GM19467 (cell line): ENCODE measurements around the gene DNAJC1.
"Not testable (repeated sequence)": the region's sequence is repeated elsewhere in the genome, so short reads cannot be mapped to it uniquely, and the experiment has no call there.

Source experiments
- ATAC-seq: cut with Tn5 transposase; IDR thresholded peaks from one replicate; pipeline ENCODE4 v1.9.1; 2021; ENCODE audit warnings: mild to moderate bottlenecking, moderate library complexity; ENCODE audit not compliant: unreplicated experiment

Gene DNAJC1

DNA sequence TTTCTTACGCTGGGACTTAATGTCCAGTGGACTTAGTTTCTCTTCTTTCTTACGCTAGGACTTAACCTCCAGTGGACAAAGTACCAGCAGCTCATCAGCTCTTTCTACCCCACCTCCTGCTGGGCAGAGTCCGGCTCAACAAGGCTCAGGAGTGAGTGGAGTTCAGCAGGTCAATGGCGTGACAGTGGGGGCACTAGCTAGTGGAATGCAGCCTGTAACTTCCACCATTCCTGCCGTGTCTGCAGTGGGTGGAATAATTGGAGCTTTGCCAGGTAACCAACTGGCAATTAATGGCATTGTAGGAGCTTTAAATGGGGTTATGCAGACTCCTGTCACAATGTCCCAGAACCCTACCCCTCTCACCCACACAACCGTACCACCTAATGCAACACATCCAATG is 269.8 kb downstream of the DNAJC1 start:
- ATAC-seq = no peak

GRCh38 chr10:21732067-21732772 is 271.3 kb downstream of the DNAJC1 start:
- peak; percentile 77 for ATAC-seq

- ATAC-seq = no peak
Measured at GRCh38 chr10:21728618-21729017, 274.9 kb downstream of the DNAJC1 start.

- ATAC-seq = no peak
Measured at GRCh38 chr10:21727452-21728168, 275.9 kb downstream of the DNAJC1 start.

DNA sequence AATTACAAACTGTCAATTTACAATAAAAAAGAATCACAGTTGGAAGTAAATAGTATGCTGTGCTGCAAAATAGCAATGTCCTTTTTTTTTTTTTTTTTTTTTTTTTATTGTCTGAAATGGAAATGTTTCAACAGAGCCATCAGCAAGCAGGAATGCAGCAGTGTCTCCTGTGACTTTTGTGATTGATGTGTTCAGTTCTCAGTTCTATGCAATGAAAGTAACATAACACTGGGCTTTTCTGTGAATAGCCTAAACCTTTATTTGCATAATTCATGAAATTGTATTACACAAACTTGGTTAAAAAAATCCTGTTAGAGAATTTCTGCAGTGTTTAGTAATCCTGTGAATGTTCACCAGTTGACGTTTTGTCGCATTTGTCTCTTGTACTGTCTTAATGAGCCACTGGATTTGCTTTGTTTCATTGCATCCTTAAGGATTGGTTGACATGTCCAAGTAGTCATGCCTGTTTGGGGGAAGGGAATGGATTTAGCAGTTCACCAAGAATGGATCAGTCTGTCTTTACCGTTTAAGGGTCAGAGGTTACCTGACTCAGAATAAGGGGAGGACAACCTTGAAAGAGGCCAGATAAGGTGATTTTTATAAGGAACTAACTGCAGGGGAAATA is 276.8 kb downstream of the DNAJC1 start:
- ATAC-seq = no peak

DNA sequence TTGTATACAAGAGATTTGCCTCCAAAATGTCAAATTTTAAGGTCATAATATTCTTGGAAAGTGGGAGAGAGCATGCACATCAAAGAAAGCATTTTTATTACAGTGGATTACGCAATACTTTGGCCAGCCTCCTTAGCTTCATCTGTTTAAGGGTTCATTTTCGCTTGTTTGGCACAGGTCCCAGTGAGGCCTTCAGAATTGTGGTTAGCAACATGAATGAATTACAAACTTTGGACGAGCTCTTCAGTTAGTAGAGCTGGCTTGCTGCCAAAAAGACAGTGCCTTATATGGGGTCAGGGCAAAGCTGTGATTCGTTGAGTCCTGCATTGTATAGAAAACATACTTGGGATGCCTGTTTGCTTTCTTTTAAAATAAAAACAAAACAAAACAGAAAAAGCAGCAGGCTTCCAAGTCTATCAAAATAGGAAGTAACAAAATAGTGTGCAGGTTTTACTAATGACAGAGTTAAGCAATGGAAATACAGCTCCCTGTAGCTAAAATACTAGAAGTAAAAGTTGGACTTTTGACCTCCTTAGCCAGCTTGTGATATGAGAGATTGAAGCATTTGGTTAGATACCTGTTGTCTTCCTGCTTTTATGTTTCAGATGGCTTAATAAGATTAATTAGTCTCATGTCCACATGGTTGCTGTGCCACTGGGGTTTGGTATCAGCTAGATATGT is 278.7 kb downstream of the DNAJC1 start:
- peak; percentile 92 for ATAC-seq

DNA sequence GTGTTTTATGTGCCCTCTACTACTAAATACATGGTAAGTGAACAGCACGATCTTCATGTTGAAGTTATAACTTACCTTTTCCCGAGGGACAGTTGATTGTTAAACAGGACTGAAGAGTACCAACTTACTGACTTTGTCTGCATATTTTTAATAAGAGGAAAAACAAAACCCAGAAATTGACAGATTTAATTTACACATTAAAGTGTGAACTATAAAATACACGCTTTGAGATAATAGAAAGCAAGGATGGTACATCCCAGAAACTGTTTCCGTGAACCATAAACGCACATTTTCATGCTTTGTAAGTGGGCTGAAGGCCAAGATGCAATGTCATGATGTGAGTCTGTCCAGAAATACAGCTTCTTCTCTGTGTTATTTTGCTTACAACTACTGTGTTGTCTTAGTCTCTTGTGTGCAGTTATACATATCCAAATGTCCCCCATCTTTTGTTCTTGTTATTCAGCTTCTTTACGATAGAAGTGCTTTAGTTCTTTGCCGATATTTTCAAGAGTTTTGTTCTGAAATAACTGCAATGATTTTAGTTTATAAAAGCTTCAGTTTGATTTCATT is 279.4 kb downstream of the DNAJC1 start:
- ATAC-seq = no peak

DNA sequence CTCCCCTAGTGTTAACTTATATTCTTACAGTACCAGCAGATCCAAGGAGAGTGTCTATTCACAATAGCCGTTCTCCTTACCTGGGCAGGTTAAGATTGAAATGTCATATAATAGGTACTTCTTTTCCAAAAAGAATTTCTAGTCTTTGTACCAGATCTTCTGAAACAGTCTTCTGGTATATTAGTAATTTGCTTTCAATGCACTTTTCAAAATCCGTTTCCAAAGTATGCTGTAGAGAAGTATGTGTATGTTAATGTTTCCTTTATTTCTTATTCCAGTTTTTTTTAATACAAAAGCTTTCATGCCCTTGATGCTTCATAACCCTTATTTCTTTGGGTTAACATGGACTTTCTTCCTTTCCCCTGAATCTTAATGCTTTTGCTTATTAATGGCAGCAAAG is 281.3 kb downstream of the DNAJC1 start:
- no peak for ATAC-seq

DNA sequence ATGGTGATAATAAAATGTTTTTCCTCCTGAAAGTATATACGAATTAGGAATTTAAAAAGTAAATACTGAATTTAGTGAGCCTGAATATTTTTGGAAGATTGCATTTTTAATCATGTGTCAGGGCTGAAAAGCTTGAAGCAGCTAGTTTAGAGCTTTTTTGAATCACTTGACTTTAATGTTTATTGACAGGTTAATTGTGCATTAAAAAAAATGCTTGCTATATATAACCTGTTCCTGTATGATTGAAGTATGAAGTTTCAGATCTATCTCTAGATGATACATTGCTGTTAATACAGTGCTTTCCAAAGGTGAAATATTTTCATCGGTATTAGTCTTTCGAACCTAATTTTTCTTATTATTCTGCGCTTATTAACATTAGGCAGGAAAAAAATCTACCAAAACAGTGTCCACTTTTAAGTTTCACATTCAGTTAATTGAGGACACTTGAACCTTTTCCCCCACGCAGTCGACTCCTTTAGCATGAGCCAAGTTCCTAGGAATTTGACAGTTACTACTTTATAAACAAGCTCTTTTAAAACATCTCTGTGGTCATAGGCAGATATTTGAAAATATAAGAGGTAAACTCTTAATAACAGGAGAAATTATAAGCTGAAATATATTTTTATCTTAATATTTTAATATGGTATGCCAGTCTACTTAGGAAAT is 282.4 kb downstream of the DNAJC1 start:
- ATAC-seq = no peak

DNA sequence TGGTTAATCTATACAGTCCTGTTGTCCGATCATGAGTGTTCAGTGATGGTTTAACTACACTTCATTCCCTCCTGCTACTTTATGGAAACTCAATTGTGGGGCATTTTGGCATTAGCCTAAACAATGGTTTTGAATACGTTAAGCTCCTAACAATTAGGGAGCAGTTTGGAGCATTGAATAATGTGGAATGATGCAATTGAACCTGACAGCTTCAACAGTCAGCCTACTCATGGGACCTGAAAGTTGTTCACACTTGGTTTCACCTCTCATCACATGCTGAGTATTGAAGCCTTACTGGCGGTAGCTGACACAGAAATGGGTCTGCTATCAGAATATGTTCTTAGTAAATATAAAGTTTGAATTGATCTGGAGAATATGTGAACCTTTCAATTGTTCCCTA is 283.4 kb downstream of the DNAJC1 start:
- no peak for ATAC-seq

GRCh38 chr10:21719502-21719901 is 284.0 kb downstream of the DNAJC1 start:
- ATAC-seq = no peak

DNA sequence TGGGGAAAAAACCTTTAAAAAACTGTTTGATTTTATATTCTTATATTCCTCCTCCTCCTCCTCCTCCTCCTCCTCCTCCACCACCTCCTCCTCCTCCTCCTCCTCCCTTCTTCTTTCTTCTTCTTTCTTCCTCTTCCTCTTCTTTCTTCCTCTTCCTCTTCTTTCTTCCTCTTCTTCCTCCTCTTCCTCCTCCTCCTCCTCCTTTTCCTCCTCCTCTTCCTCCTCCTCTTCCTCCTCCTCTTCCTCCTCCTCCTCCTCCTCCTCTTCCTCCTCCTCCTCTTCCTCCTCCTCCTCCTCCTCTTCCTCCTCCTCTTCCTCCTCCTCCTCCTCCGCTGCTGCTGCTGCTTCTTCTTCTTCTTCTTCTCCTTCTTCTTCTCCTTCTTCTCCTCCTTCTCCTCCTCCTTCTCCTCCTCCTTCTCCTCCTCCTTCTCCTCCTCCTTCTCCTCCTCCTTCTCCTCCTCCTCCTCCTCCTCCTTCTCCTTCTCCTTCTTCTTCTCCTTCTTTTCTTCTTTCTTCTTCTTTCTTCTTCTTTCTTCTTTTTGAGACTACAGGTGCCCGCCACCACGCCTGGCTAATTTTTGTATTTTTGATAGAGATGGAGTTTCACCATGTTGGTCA is 286.0 kb downstream of the DNAJC1 start:
- not testable (repeated sequence) for ATAC-seq

DNA sequence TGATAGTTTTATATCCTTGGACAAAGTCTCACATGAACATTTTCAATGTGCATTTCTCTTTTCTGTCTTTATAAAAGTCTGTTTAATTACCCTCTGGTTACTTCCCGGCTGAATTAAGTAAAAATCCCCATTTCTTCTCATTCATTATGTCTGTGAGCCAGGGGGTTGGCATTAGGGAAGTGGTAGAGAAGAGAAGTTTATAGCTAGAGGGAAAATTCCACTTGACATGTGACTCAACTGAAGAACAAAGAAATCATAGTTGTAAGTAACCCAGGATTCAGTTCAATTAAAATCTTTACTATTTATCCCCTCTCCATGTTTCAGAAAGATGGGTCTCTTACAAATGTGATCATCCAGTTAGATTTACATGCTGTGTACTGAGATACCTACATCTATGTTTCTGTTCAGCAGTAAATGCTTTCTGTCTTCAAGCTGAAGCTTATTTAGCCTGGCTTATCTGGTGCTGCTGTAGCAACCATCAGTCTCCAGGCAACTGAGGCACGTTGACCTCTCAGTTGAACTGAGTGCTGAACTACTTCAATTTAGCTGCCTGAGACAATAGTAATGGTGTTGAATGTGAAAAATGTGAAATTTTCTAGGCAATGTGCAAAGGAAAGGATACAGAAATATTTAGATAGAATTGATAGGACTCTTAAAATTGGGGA is 287.9 kb downstream of the DNAJC1 start:
- ATAC-seq = no peak

DNA sequence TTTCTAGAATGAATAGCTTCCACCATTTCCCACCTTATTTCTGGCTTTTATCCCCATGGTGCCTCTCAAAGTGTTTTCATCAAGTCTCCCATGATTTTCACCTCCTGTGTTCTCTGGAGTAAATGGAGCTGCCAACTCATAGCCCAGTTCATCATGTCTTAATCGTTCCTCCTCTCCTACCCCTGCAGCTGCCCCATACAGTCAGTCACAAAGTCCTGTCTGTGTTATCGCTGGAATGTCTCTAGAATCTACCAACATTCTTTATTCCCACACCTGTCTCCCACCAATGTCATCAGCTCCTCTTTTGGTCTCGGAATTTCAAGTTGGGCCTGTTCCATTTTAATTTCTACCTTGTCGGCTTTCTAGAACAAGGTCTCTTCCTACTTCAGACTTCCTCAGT is 290.6 kb downstream of the DNAJC1 start:
- ATAC-seq = no peak

DNA sequence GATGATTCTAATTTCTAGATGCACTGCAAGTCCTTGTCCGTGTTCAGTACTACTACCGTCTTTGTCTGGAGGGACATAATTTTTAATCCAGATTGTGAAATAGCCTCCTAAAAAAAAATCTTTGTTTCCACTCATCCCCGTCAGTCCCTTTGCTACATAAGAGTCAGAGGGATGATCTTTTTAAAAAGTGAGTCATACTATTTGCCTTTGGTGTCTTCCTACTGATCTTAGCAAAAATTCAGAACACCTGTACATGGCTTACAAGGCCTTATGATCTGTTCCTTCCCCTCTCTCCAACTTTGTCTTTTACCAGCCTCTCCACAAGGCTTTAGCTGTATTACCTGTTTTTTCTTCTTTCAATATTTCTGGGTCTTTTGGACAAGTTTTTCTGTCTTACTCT is 296.0 kb downstream of the DNAJC1 start:
- no peak for ATAC-seq
